Stimulated activated CD8-positive, alpha-beta memory T cell treated with anti-CD3 and anti-CD28 coated beads, Interleukin-7, amount 100 ng/mL, for 4 hours (primary cell): ENCODE data around the gene MSH2.
"Not testable (repeated sequence)": the region's sequence is repeated elsewhere in the genome, so short reads cannot be mapped to it uniquely, and the experiment has no call there.

Experiments
- DNase-seq, 2 donors: peaks; one replicate each; pipeline ENCODE4 v3.0.0-alpha.2; 2020; ENCODE audit warnings: low read depth in 2 of 2

The MSH2 gene

GRCh38 chr2:47483191-47483590 lies 80.2 kb downstream of the MSH2 start:
- no peak for DNase-seq

GRCh38 chr2:47484396-47484795 lies 81.4 kb downstream of the MSH2 start:
- DNase-seq = no peak

GRCh38 chr2:47485177-47485576 lies 82.2 kb downstream of the MSH2 start:
- no peak for DNase-seq

- DNase-seq = no peak
Measured at GRCh38 chr2:47485751-47486300, 82.9 kb downstream of the MSH2 start.

GRCh38 chr2:47486841-47487497 lies 84.0 kb downstream of the MSH2 start:
- no peak for DNase-seq

GRCh38 chr2:47487498-47487875 lies 84.5 kb downstream of the MSH2 start:
- DNase-seq = no peak

- DNase-seq = no peak
Measured at GRCh38 chr2:47488870-47489584, 86.1 kb downstream of the MSH2 start.

GRCh38 chr2:47490406-47490805 lies 87.5 kb downstream of the MSH2 start:
- no peak for DNase-seq

GRCh38 chr2:47493317-47494035 lies 90.5 kb downstream of the MSH2 start:
- no peak for DNase-seq

- DNase-seq = no peak
Measured at GRCh38 chr2:47494267-47495130, 91.5 kb downstream of the MSH2 start.

- no peak for DNase-seq
Measured at GRCh38 chr2:47497843-47498460, 95.0 kb downstream of the MSH2 start.

- DNase-seq = no peak
Measured at GRCh38 chr2:47499093-47499492, 96.1 kb downstream of the MSH2 start.

- DNase-seq = no peak
Measured at GRCh38 chr2:47499621-47500309, 96.8 kb downstream of the MSH2 start.

GRCh38 chr2:47501374-47502200 lies 98.6 kb downstream of the MSH2 start:
- no peak for DNase-seq

- not testable (repeated sequence) for DNase-seq
Measured at GRCh38 chr2:47502498-47502897, 99.5 kb downstream of the MSH2 start.

GRCh38 chr2:47503481-47504070 lies 100.6 kb downstream of the MSH2 start:
- DNase-seq = no peak

- no peak for DNase-seq
Measured at GRCh38 chr2:47504174-47504810, 101.3 kb downstream of the MSH2 start.

GRCh38 chr2:47506024-47506423 lies 103.1 kb downstream of the MSH2 start:
- no peak for DNase-seq

- DNase-seq = no peak
Measured at GRCh38 chr2:47506436-47506835, 103.5 kb downstream of the MSH2 start.
